CD4-positive, CD25-positive, alpha-beta regulatory T cell (primary cell): ENCODE results near the gene ELOVL6. TPM values are rescaled to one million over a fixed set of nuclear protein-coding genes. Genes with fewer than 3 reads are reported as not detected.

Experiments
- ATAC-seq, 2 donors: fragments of 150-1000 bp; cut with Tn5 transposase; one replicate each; pipeline ENCODE4 v1.10.0; 2021; ENCODE audit warnings: low read depth in 2 of 2, moderate number of reproducible peaks in 2 of 2, moderate library complexity in 1 of 2
- DNase-seq, 3 donors: peaks; one replicate each; pipeline versions ENCODE4 v3.0.0 to v3.0.0-alpha.2; 2012 to 2022; ENCODE audit warnings: mixed read lengths in 1 of 3
- H3K27ac ChIP-seq: one replicate; pipeline ENCODE4 v1.7.0; 2013; ENCODE audit warnings: mild to moderate bottlenecking, low read length; ENCODE audit not compliant: insufficient read depth, poor library complexity, severe bottlenecking
- H3K27me3 ChIP-seq: one replicate; pipeline ENCODE4 v1.7.0; 2013; ENCODE audit warnings: low read length; ENCODE audit not compliant: control insufficient read depth, insufficient read depth
- H3K36me3 ChIP-seq: one replicate; pipeline ENCODE4 v1.7.0; 2013; ENCODE audit warnings: mild to moderate bottlenecking, low read length, moderate library complexity; ENCODE audit not compliant: control insufficient read depth, insufficient read depth
- H3K4me1 ChIP-seq: 2 replicates; pipeline ENCODE4 v1.7.0; 2013; ENCODE audit warnings: mild to moderate bottlenecking, low read length; ENCODE audit not compliant: insufficient read depth, control insufficient read depth, poor library complexity, severe bottlenecking
- H3K4me3 ChIP-seq: one replicate; pipeline ENCODE4 v1.7.0; 2013; ENCODE audit warnings: low read depth, mild to moderate bottlenecking, low read length, moderate library complexity
- H3K9me3 ChIP-seq, 2 experiments: 1 replicate in 1 of 2; 2 replicates in 1 of 2; pipeline ENCODE4 v1.7.0; 2013; ENCODE audit warnings: low read length in 2 of 2, mild to moderate bottlenecking in 1 of 2, moderate library complexity in 1 of 2; ENCODE audit not compliant: control insufficient read depth in 2 of 2
- H3K27ac Mint-ChIP-seq, 3 donors: one replicate each; pipeline ENCODE4 v1.8.0; 2020 to 2022; ENCODE audit warnings: mild to moderate bottlenecking in 3 of 3, mixed read lengths in 3 of 3, moderate library complexity in 2 of 3
- H3K27me3 Mint-ChIP-seq: one replicate; pipeline ENCODE4 v1.8.0; 2022; ENCODE audit warnings: mild to moderate bottlenecking, mixed read lengths
- H3K36me3 Mint-ChIP-seq: one replicate; pipeline ENCODE4 v1.8.0; 2020; ENCODE audit warnings: mixed read lengths
- H3K4me1 Mint-ChIP-seq, 4 donors: one replicate each; pipeline ENCODE4 v1.8.0; 2020 to 2022; ENCODE audit warnings: mixed read lengths in 4 of 4, mild to moderate bottlenecking in 1 of 4
- H3K4me3 Mint-ChIP-seq, 4 donors: one replicate each; pipeline ENCODE4 v1.8.0; 2020 to 2022; ENCODE audit warnings: mild to moderate bottlenecking in 4 of 4, mixed read lengths in 4 of 4, moderate library complexity in 3 of 4
- H3K9me3 Mint-ChIP-seq, 7 donors: one replicate each; pipeline ENCODE4 v1.8.0; 2020 to 2022; ENCODE audit warnings: mixed read lengths in 7 of 7, mild to moderate bottlenecking in 3 of 7, moderate library complexity in 2 of 7
- polyA plus RNA-seq, 4 donors: library from polyadenylated mRNA; unstranded; fragments of 300-500 nt; fragmentation: Illumina TruSeq; gene quantifications; one replicate each; pipeline ENCODE4 v1.2.3, GENCODE V29; 2021
- total RNA-seq: library from RNA; stranded (reverse); gene quantifications from one replicate; pipeline ENCODE4 v1.2.3, GENCODE V29; 2022

ELOVL6 gene
- total and polyA plus RNA-seq, 5 donors from 2014 or later, result 0.03 to 1.0 (median 0.39) TPM; not detected in 1

GRCh38 chr4:110059556-110060191 is 138.7 kb downstream of the ELOVL6 start:
- no peaks in the 10 kb centered on the region for H3K9me3 ChIP-seq

GRCh38 chr4:110058677-110059076 is 139.7 kb downstream of the ELOVL6 start:
- ATAC-seq (no peak), DNase-seq (peak in 1 of 3 donors; percentile 17)
- H3K27ac ChIP-seq, result no peak overlapping the region
- peaks cover 0 to 18% (median 10%) of the 10 kb centered on the region in 4 donors for H3K4me1 Mint-ChIP-seq
- H3K27ac Mint-ChIP-seq, result no peak overlapping the region
- no peaks in the 10 kb centered on the region for H3K9me3 ChIP-seq
- H3K27me3 Mint-ChIP-seq, result no peaks in the 10 kb centered on the region
- H3K27me3 ChIP-seq, result no peaks in the 10 kb centered on the region
- no peak overlapping the region for H3K4me3 Mint-ChIP-seq
- no peaks in the 10 kb centered on the region for H3K36me3 ChIP-seq
- no peaks in the 10 kb centered on the region for H3K9me3 Mint-ChIP-seq
- H3K36me3 Mint-ChIP-seq, result no peaks in the 10 kb centered on the region
- H3K4me1 ChIP-seq, result peaks cover 4% of the 10 kb centered on the region
- H3K4me3 ChIP-seq, result no peak overlapping the region

More at GRCh38 chr4:110059556-110060191, 138.7 kb downstream of the ELOVL6 start:
- no peaks in the 10 kb centered on the region for H3K36me3 Mint-ChIP-seq
- ATAC-seq (peak; percentile 40 to 71), DNase-seq (peak in 1 of 3 donors; percentile 58)
- H3K4me3 ChIP-seq, result peak overlapping the region; percentile 13
- H3K9me3 Mint-ChIP-seq, result no peaks in the 10 kb centered on the region
- peaks cover 4% of the 10 kb centered on the region for H3K4me1 ChIP-seq
- no peaks in the 10 kb centered on the region for H3K36me3 ChIP-seq
- peaks cover 0 to 18% (median 10%) of the 10 kb centered on the region in 4 donors for H3K4me1 Mint-ChIP-seq
- H3K27me3 Mint-ChIP-seq, result no peaks in the 10 kb centered on the region
- H3K27ac Mint-ChIP-seq, result peak overlapping the region in 1 of 3 donors; percentile 81
- H3K27ac ChIP-seq, result no peak overlapping the region
- H3K4me3 Mint-ChIP-seq, result no peak overlapping the region
- no peaks in the 10 kb centered on the region for H3K27me3 ChIP-seq

DNA sequence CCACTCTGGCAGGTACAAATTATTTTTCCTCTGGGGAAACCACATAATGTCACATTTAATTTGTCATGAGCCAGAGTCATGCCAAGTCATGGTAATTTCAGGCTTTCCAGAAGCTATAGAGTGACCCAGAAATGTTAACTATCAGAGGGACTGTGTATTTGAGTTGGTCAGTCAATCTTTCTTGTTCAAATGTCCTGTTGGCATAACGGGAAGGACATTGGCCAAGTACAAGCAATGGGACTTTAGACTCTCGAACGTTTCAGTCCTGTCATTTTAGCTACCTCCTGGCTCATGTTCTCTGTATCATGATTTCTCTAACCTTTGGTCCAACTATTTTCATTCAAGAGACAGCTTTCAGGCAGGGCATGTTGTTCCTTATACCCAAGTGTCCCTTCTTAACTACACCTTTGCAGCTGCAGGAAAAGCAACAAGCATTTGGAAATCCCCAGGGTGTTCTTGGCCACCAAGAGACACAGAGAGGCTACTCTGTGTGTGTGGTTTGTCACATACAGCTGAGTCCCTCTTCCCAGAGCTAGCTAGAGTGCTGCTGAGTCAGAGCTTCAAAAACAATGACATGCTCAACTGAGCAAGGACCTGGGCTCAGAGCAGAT is 143.2 kb downstream of the ELOVL6 start:
- no peaks in the 10 kb centered on the region for H3K27me3 Mint-ChIP-seq
- H3K4me3 Mint-ChIP-seq, result no peak overlapping the region
- Histone ChIP-seq H3K4me1 (peaks cover 4% of the 10 kb centered on the region), H3K36me3 (no peaks in the 10 kb centered on the region), H3K27me3 (no peaks in the 10 kb centered on the region), H3K9me3 (no peaks in the 10 kb centered on the region), H3K27ac (no peak overlapping the region), H3K4me3 (no peak overlapping the region)
- peaks cover 0 to 13% (median 10%) of the 10 kb centered on the region in 4 donors for H3K4me1 Mint-ChIP-seq
- DNase-seq (no peak), ATAC-seq (no peak)
- H3K9me3 Mint-ChIP-seq, result no peaks in the 10 kb centered on the region
- H3K27ac Mint-ChIP-seq, result peak overlapping the region in 1 of 3 donors; percentile 8
- no peaks in the 10 kb centered on the region for H3K36me3 Mint-ChIP-seq

DNA sequence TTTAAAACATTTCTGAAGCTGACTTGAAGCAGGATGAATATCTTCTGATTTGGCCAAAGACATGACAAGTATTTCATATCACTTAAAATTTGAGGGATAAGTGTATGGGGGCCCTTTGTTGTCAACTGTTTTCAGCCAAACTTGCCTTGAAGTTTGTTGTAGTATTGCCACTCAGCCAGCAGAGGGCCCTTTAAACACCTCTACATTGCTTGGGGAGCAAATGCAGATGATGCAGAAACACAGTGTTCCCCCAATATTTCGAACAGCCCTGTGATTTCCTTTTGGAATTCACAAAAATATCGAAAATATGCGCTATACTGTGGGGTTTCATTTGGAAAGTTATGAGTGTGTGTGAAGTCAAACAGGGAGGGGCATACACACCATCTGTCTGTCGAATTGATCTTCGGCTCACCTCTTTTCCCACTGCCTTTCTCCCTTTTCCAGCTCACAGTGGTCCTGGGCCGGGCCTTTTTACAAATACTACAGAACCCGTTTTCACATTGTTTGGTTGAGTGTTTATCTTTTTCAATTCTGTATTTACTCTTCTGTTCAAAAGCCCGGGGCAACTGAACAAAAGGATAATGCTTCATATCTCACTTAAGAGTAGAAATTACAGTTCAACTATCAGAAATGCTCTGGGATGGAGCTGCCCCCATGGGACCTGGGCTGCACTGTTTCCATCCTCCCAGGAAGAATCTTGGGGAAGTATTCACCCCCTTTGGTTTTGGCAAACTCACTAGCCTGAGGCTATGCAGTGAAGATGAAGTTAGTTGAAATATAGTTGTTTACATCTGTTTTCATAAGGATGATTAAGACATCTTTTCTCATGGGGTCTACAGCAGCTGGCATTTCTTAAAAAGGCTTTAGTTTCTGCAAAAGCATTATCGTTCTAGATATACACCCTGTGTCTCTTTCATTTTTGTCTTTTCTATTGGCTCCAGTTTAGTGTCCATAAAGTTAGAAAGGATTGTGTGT is 148.2 kb downstream of the ELOVL6 start:
- Mint-ChIP-seq H3K4me1 (no peaks in the 10 kb centered on the region), H3K27me3 (peaks cover 5% of the 10 kb centered on the region), H3K4me3 (no peak overlapping the region), H3K27ac (no peak overlapping the region), H3K36me3 (no peaks in the 10 kb centered on the region), H3K9me3 (no peaks in the 10 kb centered on the region)
- Histone ChIP-seq H3K36me3 (no peaks in the 10 kb centered on the region), H3K4me1 (no peaks in the 10 kb centered on the region), H3K27me3 (no peaks in the 10 kb centered on the region), H3K4me3 (no peak overlapping the region), H3K9me3 (no peaks in the 10 kb centered on the region), H3K27ac (no peak overlapping the region)
- DNase-seq (peak; percentile 15 to 55 (median 42)), ATAC-seq (no peak)

- Mint-ChIP-seq H3K4me3 (no peak overlapping the region), H3K27ac (no peak overlapping the region), H3K36me3 (no peaks in the 10 kb centered on the region), H3K9me3 (no peaks in the 10 kb centered on the region), H3K27me3 (peaks cover 20% of the 10 kb centered on the region), H3K4me1 (peaks cover 0 to 2% (median 0%) of the 10 kb centered on the region in 4 donors)
- Histone ChIP-seq H3K4me1 (no peaks in the 10 kb centered on the region), H3K9me3 (no peaks in the 10 kb centered on the region), H3K36me3 (no peaks in the 10 kb centered on the region), H3K27ac (no peak overlapping the region), H3K4me3 (no peak overlapping the region), H3K27me3 (no peaks in the 10 kb centered on the region)
- DNase-seq (no peak), ATAC-seq (no peak)
Observed at GRCh38 chr4:110046588-110047049, 151.8 kb downstream of the ELOVL6 start.

GRCh38 chr4:110042545-110043517 is 155.6 kb downstream of the ELOVL6 start:
- H3K4me1 Mint-ChIP-seq, result peaks cover 0 to 2% (median 0%) of the 10 kb centered on the region in 4 donors
- Histone ChIP-seq H3K9me3 (no peaks in the 10 kb centered on the region), H3K27ac (no peak overlapping the region), H3K27me3 (no peaks in the 10 kb centered on the region), H3K36me3 (no peaks in the 10 kb centered on the region), H3K4me1 (no peaks in the 10 kb centered on the region), H3K4me3 (no peak overlapping the region)
- no peak for ATAC-seq
- peaks cover 30% of the 10 kb centered on the region for H3K27me3 Mint-ChIP-seq
- H3K4me3 Mint-ChIP-seq, result no peak overlapping the region
- DNase-seq, result no peak
- no peaks in the 10 kb centered on the region for H3K36me3 Mint-ChIP-seq
- no peaks in the 10 kb centered on the region for H3K9me3 Mint-ChIP-seq
- no peak overlapping the region for H3K27ac Mint-ChIP-seq

GRCh38 chr4:110041735-110042134 is 156.7 kb downstream of the ELOVL6 start:
- H3K4me3 Mint-ChIP-seq, result no peak overlapping the region
- no peak overlapping the region for H3K27ac Mint-ChIP-seq
- peaks cover 38% of the 10 kb centered on the region for H3K27me3 Mint-ChIP-seq
- Histone ChIP-seq H3K36me3 (no peaks in the 10 kb centered on the region), H3K27ac (no peak overlapping the region), H3K27me3 (no peaks in the 10 kb centered on the region), H3K4me1 (no peaks in the 10 kb centered on the region), H3K4me3 (no peak overlapping the region), H3K9me3 (no peaks in the 10 kb centered on the region)
- ATAC-seq (no peak), DNase-seq (no peak)
- H3K4me1 Mint-ChIP-seq, result peaks cover 0 to 2% (median 0%) of the 10 kb centered on the region in 4 donors
- H3K9me3 Mint-ChIP-seq, result no peaks in the 10 kb centered on the region
- no peaks in the 10 kb centered on the region for H3K36me3 Mint-ChIP-seq
